ENCODE results near the gene S100A6.
A peak's percentile ranks its signal among the peaks of the same experiment; 100 is the strongest.

S100A6 gene

GRCh38 chr1:153545067-153546055, 9.6 kb upstream of the S100A6 start, which contains the start of gene S100A4:
TSS of gene S100A4 (minus strand) at chr1:153545806. CDS start at chr1:153544794, 1,012 bp downstream.
- peak; percentile 93 for DNase-seq (ENCODE audit: low spot score)

GRCh38 chr1:153544453-153545066, 8.8 kb upstream of the S100A6 start:
- no peak for DNase-seq (ENCODE audit: low spot score)

GRCh38 chr1:153543736-153544135, 7.9 kb upstream of the S100A6 start:
- DNase-seq (ENCODE audit: low spot score) = no peak

- no peak for DNase-seq (ENCODE audit: low spot score)
These were observed 7.3 kb upstream of the S100A6 start for GRCh38 chr1:153542956-153543711.

- DNase-seq (ENCODE audit: low spot score) = no peak
These were observed 6.1 kb upstream of the S100A6 start for GRCh38 chr1:153541641-153542590.

GRCh38 chr1:153540394-153541361, 4.9 kb upstream of the S100A6 start, which contains the start of gene S100A5:
TSS of gene S100A5 (minus strand) at chr1:153540934. CDS start at chr1:153540191, 743 bp downstream.
- peak; percentile 59 for DNase-seq (ENCODE audit: low spot score)

- no peak for DNase-seq (ENCODE audit: low spot score)
These were observed 3.8 kb upstream of the S100A6 start for GRCh38 chr1:153539395-153540093.

- no peak for DNase-seq (ENCODE audit: low spot score)
These were observed 2.6 kb upstream of the S100A6 start for GRCh38 chr1:153538315-153538821.

- no peak for DNase-seq (ENCODE audit: low spot score)
These were observed 1.6 kb upstream of the S100A6 start for GRCh38 chr1:153537376-153537730.

GRCh38 chr1:153536671-153537375, 1.0 kb upstream of the S100A6 start:
- no peak for DNase-seq (ENCODE audit: low spot score)

GRCh38 chr1:153536012-153536670, 350 bp upstream of the S100A6 start:
- DNase-seq (ENCODE audit: low spot score) = peak; percentile 92

GRCh38 chr1:153534925-153535241, 908 bp downstream of the S100A6 start:
- DNase-seq (ENCODE audit: low spot score) = no peak

GRCh38 chr1:153534226-153534924, 1.4 kb downstream of the S100A6 start:
- peak; percentile 45 for DNase-seq (ENCODE audit: low spot score)

- peak; percentile 82 for DNase-seq (ENCODE audit: low spot score)
These were observed 2.0 kb downstream of the S100A6 start for GRCh38 chr1:153533689-153534201.

- peak; percentile 92 for DNase-seq (ENCODE audit: low spot score)
These were observed 2.8 kb downstream of the S100A6 start for GRCh38 chr1:153532769-153533599.

GRCh38 chr1:153532181-153532580, 3.6 kb downstream of the S100A6 start:
- DNase-seq (ENCODE audit: low spot score) = no peak
